Measurements from ENCODE around the gene SLC4A3.

SLC4A3 gene

DNA sequence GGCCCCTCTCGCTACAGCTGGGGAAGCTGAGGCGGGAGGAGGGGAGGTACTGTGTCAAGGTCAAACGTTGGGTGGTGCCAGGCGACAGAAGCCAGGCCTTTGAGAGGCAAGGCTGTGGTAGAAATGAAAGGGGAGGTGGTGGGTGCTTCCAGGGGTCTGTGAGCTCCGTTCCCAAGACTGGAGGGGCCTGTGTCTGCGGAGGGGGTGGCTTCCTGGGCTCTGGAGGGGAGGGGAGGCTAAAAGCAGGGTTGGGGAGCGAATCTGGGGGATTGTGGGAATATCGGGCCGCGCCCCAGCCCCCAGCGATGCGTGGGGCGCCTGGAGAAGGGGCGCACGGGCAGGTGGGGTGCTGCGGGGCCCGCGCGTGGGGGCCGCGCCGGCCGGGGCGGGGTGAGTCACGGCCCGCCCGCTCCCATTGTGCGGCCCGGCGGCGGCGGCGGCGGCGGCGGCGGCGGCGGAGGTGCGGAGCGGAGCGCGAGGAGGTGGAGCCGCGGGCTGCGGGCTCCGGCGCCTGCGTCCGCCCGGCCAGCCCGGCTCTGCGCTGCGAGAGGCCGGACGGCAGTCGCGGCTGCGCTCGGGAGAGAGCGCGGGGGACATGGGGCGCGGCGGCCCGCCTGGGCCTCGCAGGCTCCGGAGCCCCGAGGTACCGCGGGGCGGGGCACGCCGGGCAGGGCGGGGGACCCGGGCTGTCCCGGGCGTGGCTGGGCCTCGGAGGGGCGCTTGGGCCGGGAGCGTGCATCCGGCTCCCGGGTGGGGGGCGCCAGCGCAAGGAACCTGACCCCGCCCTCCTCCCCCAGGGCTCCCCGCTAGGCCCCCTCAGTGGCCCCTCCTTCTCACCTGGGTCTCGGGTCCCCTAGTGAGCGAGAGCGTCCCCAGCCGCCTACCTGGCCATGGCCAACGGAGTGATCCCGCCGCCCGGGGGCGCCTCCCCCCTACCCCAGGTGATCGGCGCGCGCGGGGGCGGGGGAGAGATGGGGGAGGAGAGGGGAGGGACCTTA, at the start of gene SLC4A3:
Gene SLC4A3, plus strand, starts transcription at position 528 of the 998 bp plus-strand sequence. Its CDS starts 363 bp downstream, at position 891.
- H3K27ac ChIP-seq = peak within 1 kb of the TSS; percentile 17; the same call in 1 of the 2 replicates
- peak; percentile 25; the same call in 1 of the 2 replicates for TF ChIP-seq ZFX (IDR thresholded peaks at IDR 0.05)
- TF ChIP-seq, protein P1, sequence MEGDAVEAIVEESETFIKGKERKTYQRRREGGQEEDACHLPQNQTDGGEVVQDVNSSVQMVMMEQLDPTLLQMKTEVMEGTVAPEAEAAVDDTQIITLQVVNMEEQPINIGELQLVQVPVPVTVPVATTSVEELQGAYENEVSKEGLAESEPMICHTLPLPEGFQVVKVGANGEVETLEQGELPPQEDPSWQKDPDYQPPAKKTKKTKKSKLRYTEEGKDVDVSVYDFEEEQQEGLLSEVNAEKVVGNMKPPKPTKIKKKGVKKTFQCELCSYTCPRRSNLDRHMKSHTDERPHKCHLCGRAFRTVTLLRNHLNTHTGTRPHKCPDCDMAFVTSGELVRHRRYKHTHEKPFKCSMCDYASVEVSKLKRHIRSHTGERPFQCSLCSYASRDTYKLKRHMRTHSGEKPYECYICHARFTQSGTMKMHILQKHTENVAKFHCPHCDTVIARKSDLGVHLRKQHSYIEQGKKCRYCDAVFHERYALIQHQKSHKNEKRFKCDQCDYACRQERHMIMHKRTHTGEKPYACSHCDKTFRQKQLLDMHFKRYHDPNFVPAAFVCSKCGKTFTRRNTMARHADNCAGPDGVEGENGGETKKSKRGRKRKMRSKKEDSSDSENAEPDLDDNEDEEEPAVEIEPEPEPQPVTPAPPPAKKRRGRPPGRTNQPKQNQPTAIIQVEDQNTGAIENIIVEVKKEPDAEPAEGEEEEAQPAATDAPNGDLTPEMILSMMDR (conservative IDR thresholded peaks at IDR 0.05) = no peak

- no peak overlapping the region for H3K27ac ChIP-seq
- TF ChIP-seq, protein P1 (conservative IDR thresholded peaks at IDR 0.05) = no peak
- no peak for TF ChIP-seq ZFX (IDR thresholded peaks at IDR 0.05)
Observed at GRCh38 chr2:219578811-219579613, 48.4 kb upstream of the SLC4A3 start.

DNA sequence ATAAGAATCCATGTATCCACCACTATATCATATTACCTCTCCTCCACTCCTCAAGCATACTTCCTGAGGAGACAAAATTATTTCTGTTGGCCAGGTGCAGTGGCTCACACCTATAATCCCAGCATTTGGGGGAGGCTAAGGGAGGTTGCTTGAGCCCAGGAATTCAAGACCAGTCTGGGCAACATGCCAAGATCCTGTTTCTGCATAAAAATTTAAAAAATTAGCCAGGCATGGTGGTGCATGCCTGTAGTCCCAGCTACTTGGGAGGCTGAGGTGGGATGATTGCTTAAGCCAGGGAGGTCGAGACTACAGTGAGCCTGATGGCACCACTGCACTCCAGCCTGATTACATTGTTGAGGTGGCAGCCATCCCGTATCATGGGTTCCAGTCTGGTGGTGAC, 46.1 kb upstream of the SLC4A3 start:
- no peak overlapping the region for H3K27ac ChIP-seq
- TF ChIP-seq, protein P1 (conservative IDR thresholded peaks at IDR 0.05) = no peak
- TF ChIP-seq ZFX (IDR thresholded peaks at IDR 0.05) = no peak

GRCh38 chr2:219591091-219591490, 36.3 kb upstream of the SLC4A3 start:
- H3K27ac ChIP-seq = no peak overlapping the region
- no peak for TF ChIP-seq ZFX (IDR thresholded peaks at IDR 0.05)

- no peak overlapping the region for H3K27ac ChIP-seq
- TF ChIP-seq, protein P1 (conservative IDR thresholded peaks at IDR 0.05) = no peak
- TF ChIP-seq ZFX (IDR thresholded peaks at IDR 0.05) = no peak
Observed at GRCh38 chr2:219592736-219593135, 34.7 kb upstream of the SLC4A3 start.

DNA sequence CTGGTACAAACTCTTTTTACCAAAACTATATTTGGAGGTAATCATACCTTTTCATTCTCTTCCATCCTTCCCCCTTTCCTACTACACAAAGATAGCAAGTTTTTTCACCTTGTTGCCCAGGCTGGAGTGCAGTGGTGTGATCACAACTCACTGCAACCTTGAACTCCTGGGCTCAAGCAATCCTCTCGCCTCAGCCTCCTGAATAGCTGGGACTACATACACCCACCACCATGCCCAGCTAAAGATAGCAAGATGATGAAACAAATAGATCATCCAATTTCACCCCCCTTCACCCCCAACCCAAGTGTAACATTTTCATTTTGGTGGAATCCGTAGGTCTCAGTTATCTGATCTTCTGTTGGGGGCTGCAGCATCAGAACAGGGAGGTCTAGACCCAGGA, 34.3 kb upstream of the SLC4A3 start:
- H3K27ac ChIP-seq = no peak overlapping the region
- TF ChIP-seq, protein P1 (conservative IDR thresholded peaks at IDR 0.05) = no peak
- no peak for TF ChIP-seq ZFX (IDR thresholded peaks at IDR 0.05)

- TF ChIP-seq, protein P1 (conservative IDR thresholded peaks at IDR 0.05) = no peak
- TF ChIP-seq ZFX (IDR thresholded peaks at IDR 0.05) = no peak
- no peak overlapping the region for H3K27ac ChIP-seq
Observed at GRCh38 chr2:219595256-219595655, 32.2 kb upstream of the SLC4A3 start.
